Naive B cell (primary cell): ENCODE data around the gene SLC48A1. TPM values are rescaled to one million over a fixed set of nuclear protein-coding genes. Genes with fewer than 3 reads are reported as not detected.
A peak's percentile ranks its signal among the peaks of the same experiment; 100 is the strongest.
"Not testable (repeated sequence)": the region's sequence is repeated elsewhere in the genome, so short reads cannot be mapped to it uniquely, and the experiment has no call there.

ENCODE experiments used
- ATAC-seq, 2 donors: fragments of 150-1000 bp; cut with Tn5 transposase; 2 replicates each; pipeline ENCODE4 v1.10.0; 2021; ENCODE audit warnings: low read depth in 2 of 2, mild to moderate bottlenecking in 2 of 2, moderate library complexity in 2 of 2
- DNase-seq: peaks from one replicate; pipeline ENCODE4 v3.0.0; 2022
- H3K27ac Mint-ChIP-seq, 6 donors: one replicate each; pipeline ENCODE4 v1.8.0; 2020 to 2022; ENCODE audit warnings: mild to moderate bottlenecking in 6 of 6, mixed read lengths in 6 of 6, moderate library complexity in 5 of 6, inconsistent platforms in 2 of 6
- H3K27me3 Mint-ChIP-seq, 3 donors: one replicate each; pipeline ENCODE4 v1.8.0; 2021 to 2022; ENCODE audit warnings: mixed read lengths in 3 of 3, mild to moderate bottlenecking in 1 of 3
- H3K36me3 Mint-ChIP-seq, 2 donors: one replicate each; pipeline ENCODE4 v1.8.0; 2020 to 2022; ENCODE audit warnings: mixed read lengths in 2 of 2, inconsistent platforms in 1 of 2, mild to moderate bottlenecking in 1 of 2
- H3K4me1 Mint-ChIP-seq, 3 donors: one replicate each; pipeline ENCODE4 v1.8.0; 2020 to 2022; ENCODE audit warnings: mixed read lengths in 3 of 3, inconsistent platforms in 1 of 3, mild to moderate bottlenecking in 1 of 3, moderate library complexity in 1 of 3
- H3K4me3 Mint-ChIP-seq, 8 donors: one replicate each; pipeline ENCODE4 v1.8.0; 2020 to 2022; ENCODE audit warnings: mild to moderate bottlenecking in 8 of 8, mixed read lengths in 8 of 8, moderate library complexity in 8 of 8, inconsistent platforms in 2 of 8
- H3K9me3 Mint-ChIP-seq, 7 donors: one replicate each; pipeline ENCODE4 v1.8.0; 2020 to 2022; ENCODE audit warnings: mixed read lengths in 7 of 7, mild to moderate bottlenecking in 5 of 7, inconsistent platforms in 2 of 7, moderate library complexity in 1 of 7
- polyA plus RNA-seq, 6 donors: library from polyadenylated mRNA; unstranded; fragments of 300-500 nt; fragmentation: Illumina TruSeq; gene quantifications; one replicate each; pipeline ENCODE4 v1.2.3, GENCODE V29; 2021; ENCODE audit warnings: low read depth in 6 of 6

Gene SLC48A1
- polyA plus RNA-seq, 6 donors from 2014 or later, result 12.2 to 18.3 (median 13.9) TPM

DNA sequence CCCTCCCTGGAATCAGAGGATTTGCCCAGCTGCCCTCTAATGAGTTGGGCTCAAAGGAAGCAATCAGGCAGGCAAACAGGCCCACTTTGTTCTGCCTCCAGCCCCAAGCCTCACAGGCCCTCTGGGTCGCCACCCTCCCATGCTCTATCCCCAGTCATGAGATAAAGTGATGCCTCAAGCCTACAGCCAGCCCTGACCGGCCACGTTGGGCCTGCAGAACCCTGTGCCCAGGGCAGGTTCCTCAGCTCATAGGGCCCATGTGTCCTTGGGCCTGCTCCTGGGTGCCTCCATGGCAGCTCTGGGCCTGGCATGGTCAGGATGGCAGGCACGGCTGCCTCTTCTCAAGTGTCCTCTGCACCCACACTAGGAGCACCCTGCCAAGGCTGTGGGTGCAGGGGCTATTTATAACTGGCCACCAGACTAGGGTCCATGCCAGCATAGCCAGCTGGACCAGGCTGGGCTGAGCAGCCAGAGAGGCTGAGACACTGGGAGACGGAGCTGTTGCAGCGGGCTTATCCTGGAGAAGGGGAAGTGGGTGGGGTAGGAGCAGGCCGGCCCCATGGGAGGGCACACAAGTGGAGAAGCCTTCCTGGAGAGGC, 26.4 kb downstream of the SLC48A1 start:
- Mint-ChIP-seq H3K36me3 (peaks cover 0 to 8% of the 10 kb centered on the region in 2 donors), H3K4me3 (peak overlapping the region in 1 of 8 donors; percentile 30), H3K9me3 (no peaks in the 10 kb centered on the region), H3K4me1 (peaks cover 45 to 56% (median 55%) of the 10 kb centered on the region in 3 donors), H3K27me3 (no peaks in the 10 kb centered on the region), H3K27ac (no peak overlapping the region)
- no peak for ATAC-seq
- DNase-seq, result no peak

DNA sequence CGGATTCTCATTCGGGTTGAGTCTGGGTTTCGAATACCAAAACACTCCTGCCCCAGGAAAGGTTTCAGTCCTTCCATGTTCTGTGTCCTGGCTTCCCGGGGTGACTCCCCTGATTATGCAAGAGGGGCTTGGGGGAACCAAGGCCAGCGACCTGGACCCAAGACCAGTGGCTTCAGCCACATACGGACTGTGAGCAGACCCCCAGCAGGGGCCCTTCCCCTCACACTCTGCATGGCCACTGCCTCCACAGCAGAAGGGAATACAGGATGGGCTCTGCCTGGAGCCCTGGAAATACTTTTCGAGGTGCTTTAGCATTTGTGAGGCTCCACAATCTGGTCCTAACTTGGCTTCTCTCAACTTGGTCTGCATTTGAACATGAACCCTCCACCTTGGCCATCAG, 27.5 kb downstream of the SLC48A1 start:
- Mint-ChIP-seq H3K4me3 (no peak overlapping the region), H3K27ac (no peak overlapping the region), H3K27me3 (no peaks in the 10 kb centered on the region), H3K4me1 (peaks cover 53 to 67% (median 66%) of the 10 kb centered on the region in 3 donors), H3K9me3 (no peaks in the 10 kb centered on the region), H3K36me3 (peaks cover 0 to 8% of the 10 kb centered on the region in 2 donors)
- no peak for ATAC-seq
- DNase-seq, result no peak

DNA sequence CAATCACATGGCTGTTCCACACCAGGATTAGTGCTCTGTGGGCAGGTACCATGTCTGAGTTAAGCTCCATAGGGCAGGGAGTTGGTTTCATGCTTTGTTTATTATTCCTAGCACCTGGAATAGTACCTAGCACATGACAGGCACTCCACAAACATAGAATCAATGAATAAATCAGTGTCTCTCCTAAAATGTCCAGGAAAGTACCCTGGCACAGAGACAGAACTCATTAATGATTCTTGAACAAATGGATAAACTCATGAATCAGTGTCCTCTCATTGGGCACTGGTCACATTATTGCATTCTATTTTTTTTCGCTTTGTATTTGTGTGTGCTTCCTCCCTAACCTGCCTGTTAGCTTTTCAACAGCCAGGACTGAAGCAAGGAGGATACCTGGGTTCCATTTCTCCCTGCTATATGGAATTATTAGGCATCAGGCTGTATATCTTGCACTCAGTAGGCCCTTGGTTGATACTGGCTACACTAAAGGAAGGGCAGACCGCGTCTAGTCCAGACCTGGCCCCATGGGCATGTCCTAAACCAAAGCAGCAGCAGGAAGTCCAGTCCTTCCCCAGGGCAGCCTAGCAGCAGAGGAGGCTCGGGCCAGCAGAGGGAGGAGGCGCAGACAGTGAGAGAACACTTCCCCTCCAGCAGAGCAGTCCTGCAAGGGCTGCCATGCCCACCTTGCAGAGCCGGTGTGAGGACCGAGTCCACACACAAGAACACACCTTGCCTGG, 28.3 kb downstream of the SLC48A1 start:
- ATAC-seq, result peak; percentile 34 to 38
- DNase-seq, result no peak
- Mint-ChIP-seq H3K4me1 (peaks cover 54 to 74% (median 73%) of the 10 kb centered on the region in 3 donors), H3K27ac (peak overlapping the region in 5 of 6 donors; percentile 25 to 99 (median 59)), H3K4me3 (peak overlapping the region in 4 of 8 donors; percentile 30 to 63 (median 47)), H3K36me3 (peaks cover 0 to 8% of the 10 kb centered on the region in 2 donors), H3K27me3 (no peaks in the 10 kb centered on the region), H3K9me3 (no peaks in the 10 kb centered on the region)

DNA sequence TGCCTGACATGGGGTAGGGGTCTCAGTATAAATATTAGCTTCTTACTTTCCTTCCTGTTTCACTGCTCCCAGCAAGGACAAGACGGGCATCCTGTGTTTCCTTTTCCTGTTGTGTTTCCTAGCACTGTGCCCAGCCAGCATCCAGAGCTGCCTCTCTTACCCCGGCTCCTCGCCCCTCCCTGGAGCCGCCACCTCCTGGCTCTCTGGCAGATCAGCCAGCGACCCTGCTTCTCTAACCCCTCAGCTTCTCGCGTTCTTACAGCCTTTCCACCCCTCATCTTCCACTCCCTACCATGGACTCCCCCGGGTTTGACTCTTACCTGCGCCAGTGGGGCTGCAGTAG, 28.8 kb downstream of the SLC48A1 start:
- H3K36me3 Mint-ChIP-seq, result peaks cover 0 to 8% of the 10 kb centered on the region in 2 donors
- H3K27ac Mint-ChIP-seq, result peak overlapping the region in 3 of 6 donors; percentile 29 to 99 (median 56)
- peak overlapping the region in 5 of 8 donors; percentile 16 to 63 (median 41) for H3K4me3 Mint-ChIP-seq
- H3K4me1 Mint-ChIP-seq, result peaks cover 58 to 80% (median 79%) of the 10 kb centered on the region in 3 donors
- H3K9me3 Mint-ChIP-seq, result no peaks in the 10 kb centered on the region
- no peaks in the 10 kb centered on the region for H3K27me3 Mint-ChIP-seq
- ATAC-seq, result no peak
- no peak for DNase-seq

DNA sequence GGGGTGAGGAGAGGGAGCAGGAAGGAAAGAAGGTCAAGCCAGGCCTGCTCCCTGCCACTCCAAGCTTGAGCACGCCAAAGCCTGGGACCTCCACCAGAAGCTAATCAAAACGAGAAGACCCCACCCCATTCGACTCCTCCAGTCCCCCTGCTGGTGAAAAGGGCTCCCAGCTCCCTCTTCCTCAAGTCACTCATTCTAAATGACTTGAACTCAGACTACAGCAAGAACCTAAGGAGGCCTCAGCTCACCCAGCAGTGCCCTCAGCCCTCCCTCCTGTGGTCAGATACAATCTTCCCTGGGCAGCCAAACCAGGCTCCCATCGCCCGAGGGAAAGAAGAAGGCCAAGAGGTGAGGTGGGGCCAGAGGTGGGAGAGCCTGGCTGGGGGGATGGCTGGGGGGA, 29.3 kb downstream of the SLC48A1 start:
- ATAC-seq, result peak in 1 of 2 donors; percentile 32
- Mint-ChIP-seq H3K9me3 (no peaks in the 10 kb centered on the region), H3K27me3 (no peaks in the 10 kb centered on the region), H3K36me3 (peaks cover 0 to 6% of the 10 kb centered on the region in 2 donors), H3K4me3 (peak overlapping the region in 6 of 8 donors; percentile 15 to 81 (median 46)), H3K4me1 (peaks cover 60 to 84% (median 83%) of the 10 kb centered on the region in 3 donors), H3K27ac (peak overlapping the region in 4 of 6 donors; percentile 56 to 99 (median 78))
- no peak for DNase-seq

DNA sequence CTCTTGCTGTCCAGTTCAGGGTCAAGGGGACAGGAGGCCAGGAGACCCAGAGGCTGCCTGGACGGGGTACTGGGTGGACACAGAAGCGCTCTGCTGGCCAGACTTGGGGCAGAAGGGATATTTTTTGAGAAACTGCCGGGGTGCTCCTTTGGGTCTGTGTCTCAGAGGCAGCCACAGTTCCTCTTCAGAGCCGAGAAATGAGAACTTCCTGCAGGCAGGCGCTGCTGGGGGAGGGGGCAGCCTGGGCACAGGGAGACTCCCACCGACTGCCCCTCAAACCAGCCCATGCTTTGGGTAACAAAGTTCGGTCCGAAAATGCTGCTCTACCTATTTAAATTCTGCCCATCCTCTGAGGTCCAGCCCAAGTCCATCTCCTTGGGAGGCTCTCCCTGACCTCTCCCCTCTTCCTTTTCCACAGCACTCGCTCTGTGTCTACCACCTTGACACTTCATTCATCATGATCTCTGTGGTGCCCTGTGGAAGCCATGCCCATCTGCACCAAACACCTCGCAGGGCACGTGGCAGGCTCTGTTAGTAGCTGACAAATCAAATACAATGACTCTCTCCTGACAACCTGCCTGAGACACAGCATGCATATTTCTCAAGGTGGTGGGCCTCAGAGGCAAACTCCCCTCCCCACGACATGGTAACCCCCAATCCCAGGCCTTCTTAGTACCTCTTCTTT, 30.3 kb downstream of the SLC48A1 start:
- ATAC-seq (peak; percentile 12 to 22), DNase-seq (no peak)
- Mint-ChIP-seq H3K9me3 (no peaks in the 10 kb centered on the region), H3K36me3 (no peaks in the 10 kb centered on the region), H3K4me3 (peak overlapping the region in 7 of 8 donors; percentile 30 to 89 (median 66)), H3K4me1 (peaks cover 65 to 90% (median 87%) of the 10 kb centered on the region in 3 donors), H3K27ac (peak overlapping the region; percentile 55 to 99 (median 74)), H3K27me3 (no peaks in the 10 kb centered on the region)

DNA sequence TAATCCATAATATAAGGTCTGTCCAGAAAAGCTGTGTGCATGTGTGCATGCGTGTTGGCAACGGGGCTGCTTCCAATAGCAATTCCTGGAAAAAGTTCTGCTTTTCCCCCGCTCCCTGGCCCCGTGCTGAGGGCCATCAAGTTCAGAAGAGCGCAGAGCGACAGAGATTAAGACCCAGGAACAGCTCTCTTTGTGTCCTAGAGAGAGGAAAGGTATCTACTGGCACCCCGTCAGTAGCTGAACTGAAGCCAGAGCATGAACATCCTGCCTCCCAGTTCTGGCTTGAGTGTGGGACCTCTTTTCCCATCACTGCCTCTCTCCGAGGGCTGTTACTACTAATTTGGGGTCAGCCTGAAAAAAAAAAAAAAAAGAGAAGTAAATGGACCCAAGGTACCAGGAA, 31.1 kb downstream of the SLC48A1 start:
- no peaks in the 10 kb centered on the region for H3K27me3 Mint-ChIP-seq
- H3K4me3 Mint-ChIP-seq, result peak overlapping the region in 6 of 8 donors; percentile 25 to 60 (median 37)
- ATAC-seq (no peak), DNase-seq (no peak)
- H3K9me3 Mint-ChIP-seq, result no peaks in the 10 kb centered on the region
- peak overlapping the region in 5 of 6 donors; percentile 18 to 99 (median 70) for H3K27ac Mint-ChIP-seq
- peaks cover 74 to 96% (median 95%) of the 10 kb centered on the region in 3 donors for H3K4me1 Mint-ChIP-seq
- no peaks in the 10 kb centered on the region for H3K36me3 Mint-ChIP-seq

DNA sequence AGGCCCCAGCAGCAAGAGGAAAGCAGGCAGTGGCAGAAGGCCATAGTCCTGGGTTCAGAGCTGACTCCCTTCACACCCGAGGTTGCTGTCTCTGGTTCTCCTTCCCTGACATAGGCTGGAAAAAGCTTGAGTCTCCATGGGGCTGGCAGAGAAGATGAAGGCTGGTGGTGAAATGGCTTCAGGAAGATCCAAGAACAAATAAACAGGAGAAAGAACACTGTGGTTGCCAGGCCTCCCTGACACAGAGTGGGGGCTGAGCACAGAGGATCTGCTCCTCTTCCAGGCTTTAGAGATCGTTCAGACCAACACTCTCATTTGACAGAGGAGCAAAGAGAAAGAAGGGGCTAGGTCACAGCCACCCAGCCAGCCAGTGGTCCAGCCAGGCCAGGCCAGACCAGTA, 32.4 kb downstream of the SLC48A1 start:
- DNase-seq, result no peak
- H3K4me3 Mint-ChIP-seq, result peak overlapping the region in 2 of 8 donors; percentile 6 to 15

DNA sequence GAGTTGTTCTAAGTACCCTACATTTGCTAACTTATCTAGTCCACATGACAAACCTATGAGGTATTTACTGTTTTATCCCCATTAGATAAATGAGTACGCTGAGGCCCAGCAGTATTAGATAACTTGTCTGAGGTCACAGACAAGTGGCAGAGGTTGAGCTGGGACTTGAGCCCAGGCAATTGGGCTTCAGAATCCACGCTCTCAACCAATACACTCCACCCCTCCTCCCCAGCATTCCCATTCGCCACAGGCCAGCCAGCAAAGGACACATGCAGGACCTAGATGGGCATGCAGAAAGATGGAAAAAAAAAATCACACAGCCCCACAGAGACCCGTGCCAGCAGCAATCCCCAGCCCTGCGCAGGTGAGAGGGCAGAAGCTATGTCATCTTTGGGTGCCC, 34.3 kb downstream of the SLC48A1 start:
- Mint-ChIP-seq H3K27ac (peak overlapping the region; percentile 96 to 99 (median 98)), H3K9me3 (no peaks in the 10 kb centered on the region), H3K36me3 (no peaks in the 10 kb centered on the region), H3K4me1 (peaks cover 75 to 99% (median 98%) of the 10 kb centered on the region in 3 donors), H3K4me3 (peak overlapping the region in 6 of 8 donors; percentile 76 to 90 (median 84)), H3K27me3 (no peaks in the 10 kb centered on the region)
- ATAC-seq, result no peak
- DNase-seq, result no peak

More for the DNA sequence above, 32.4 kb downstream of the SLC48A1 start:
- ATAC-seq, result no peak
- Mint-ChIP-seq H3K27me3 (no peaks in the 10 kb centered on the region), H3K36me3 (no peaks in the 10 kb centered on the region), H3K4me1 (peaks cover 75 to 96% (median 95%) of the 10 kb centered on the region in 3 donors), H3K27ac (peak overlapping the region; percentile 64 to 99 (median 82)), H3K9me3 (no peaks in the 10 kb centered on the region)

DNA sequence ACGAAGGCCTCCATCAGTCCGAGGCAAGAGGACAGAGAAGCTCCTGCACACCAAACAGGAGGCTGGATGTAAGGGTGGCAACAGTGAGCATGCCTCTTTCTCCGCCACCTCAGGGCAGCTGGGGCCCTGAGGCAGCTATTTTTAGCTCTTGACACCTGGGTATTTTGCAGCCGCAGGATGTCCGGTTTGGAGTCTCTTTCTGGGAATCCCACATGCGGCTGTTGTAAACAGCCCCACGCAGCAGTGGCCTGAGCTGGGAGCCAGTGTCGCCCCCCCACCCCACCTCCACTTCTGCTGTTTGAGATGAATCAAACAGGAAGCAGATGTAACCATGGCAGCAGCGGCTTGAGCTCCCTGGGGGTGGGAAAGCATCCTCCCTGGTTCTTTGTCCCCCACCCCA, 35.0 kb downstream of the SLC48A1 start:
- Mint-ChIP-seq H3K36me3 (no peaks in the 10 kb centered on the region), H3K9me3 (no peaks in the 10 kb centered on the region), H3K27ac (peak overlapping the region; percentile 96 to 99 (median 98)), H3K27me3 (no peaks in the 10 kb centered on the region), H3K4me1 (peaks cover 68 to 99% (median 94%) of the 10 kb centered on the region in 3 donors), H3K4me3 (peak overlapping the region; percentile 75 to 90 (median 84))
- peak; percentile 57 to 60 for ATAC-seq
- DNase-seq, result peak; percentile 74

DNA sequence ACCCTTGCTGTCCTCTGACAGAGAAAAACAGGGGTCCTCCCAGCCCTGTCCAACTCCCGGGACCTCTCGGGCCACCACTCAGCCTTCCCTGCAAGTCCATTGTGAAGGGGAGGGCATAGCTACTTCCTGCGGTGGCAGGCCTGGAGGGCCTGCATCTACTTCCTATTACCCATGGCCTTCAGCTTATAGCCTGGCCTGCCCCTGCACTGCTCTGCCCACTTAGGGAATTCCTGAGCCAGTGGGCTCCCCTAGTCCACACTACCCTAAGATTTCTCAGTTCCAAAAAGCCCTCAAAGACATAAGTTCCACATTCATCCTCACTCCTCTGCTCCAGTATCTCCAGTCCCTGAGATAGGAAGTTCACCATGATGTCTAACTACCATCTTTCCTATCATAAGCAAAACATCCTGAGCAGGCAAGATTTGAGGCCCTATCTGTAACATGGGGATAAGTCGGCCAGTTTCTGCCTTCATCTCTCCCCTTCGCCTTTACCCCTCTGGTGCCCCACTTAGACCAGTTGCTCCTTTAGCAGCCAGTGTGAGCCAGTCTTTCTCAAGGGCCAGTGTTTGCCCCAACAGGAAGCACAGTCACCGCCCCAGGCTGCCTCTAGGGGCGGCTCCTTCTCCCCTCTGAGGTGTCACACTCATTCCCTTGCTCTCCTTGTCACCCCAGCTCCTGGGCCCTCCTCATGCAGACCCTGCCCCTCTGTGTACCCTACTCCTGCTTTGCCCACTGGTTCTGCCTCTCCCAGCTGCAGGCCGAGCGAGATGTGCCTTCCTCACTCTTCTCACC, 35.7 kb downstream of the SLC48A1 start:
- no peak for ATAC-seq
- Mint-ChIP-seq H3K4me3 (peak overlapping the region; percentile 75 to 90 (median 84)), H3K27me3 (no peaks in the 10 kb centered on the region), H3K27ac (peak overlapping the region; percentile 96 to 99 (median 98)), H3K9me3 (no peaks in the 10 kb centered on the region), H3K4me1 (peaks cover 68 to 99% (median 94%) of the 10 kb centered on the region in 3 donors), H3K36me3 (no peaks in the 10 kb centered on the region)
- DNase-seq, result no peak

DNA sequence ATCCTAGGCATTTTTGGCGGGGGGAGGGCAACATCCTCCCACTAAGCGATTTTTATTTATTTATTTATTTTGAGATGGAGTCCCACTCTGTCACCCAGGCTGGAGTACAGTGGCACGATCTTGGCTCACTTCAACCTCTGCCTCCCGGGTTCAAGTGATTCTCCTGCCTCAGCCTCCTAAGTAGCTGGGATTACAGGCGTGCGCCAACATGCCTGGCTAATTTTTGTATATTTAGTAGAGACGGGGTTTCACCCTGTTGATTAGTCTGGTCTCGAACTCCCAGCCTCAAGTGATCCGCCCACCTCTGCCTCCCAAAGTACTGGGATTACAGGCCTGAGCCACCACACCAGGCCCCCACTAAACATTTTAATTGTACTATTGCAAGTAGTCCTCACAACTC, 36.5 kb downstream of the SLC48A1 start:
- H3K36me3 Mint-ChIP-seq, H3K27me3 Mint-ChIP-seq, DNase-seq, H3K9me3 Mint-ChIP-seq, ATAC-seq: not testable (repeated sequence)
- H3K4me1 Mint-ChIP-seq, result peaks cover 71 to 99% (median 94%) of the 10 kb centered on the region in 3 donors
- peak overlapping the region; percentile 38 to 99 (median 89) for H3K27ac Mint-ChIP-seq
- peak overlapping the region in 6 of 8 donors; percentile 22 to 96 (median 89) for H3K4me3 Mint-ChIP-seq

DNA sequence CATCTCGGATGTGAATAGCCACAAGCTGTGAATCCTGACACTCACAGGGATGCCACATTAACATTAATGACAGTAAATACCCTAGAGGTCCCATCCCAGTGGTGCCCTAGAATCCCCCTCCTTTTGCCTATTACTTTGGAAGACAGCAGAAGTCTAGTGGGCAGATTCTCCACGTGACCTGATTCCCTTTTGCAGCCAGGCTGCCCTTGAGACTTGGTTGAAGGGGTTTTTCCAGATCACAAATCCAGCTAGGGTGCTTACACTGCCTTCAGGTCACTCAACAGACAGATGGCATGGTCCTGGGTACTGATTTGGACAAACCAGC, 38.0 kb downstream of the SLC48A1 start:
- no peak for ATAC-seq
- H3K27me3 Mint-ChIP-seq, result no peaks in the 10 kb centered on the region
- no peaks in the 10 kb centered on the region for H3K9me3 Mint-ChIP-seq
- H3K4me1 Mint-ChIP-seq, result peaks cover 70 to 99% (median 94%) of the 10 kb centered on the region in 3 donors
- peak overlapping the region; percentile 82 to 96 (median 90) for H3K4me3 Mint-ChIP-seq
- H3K36me3 Mint-ChIP-seq, result no peaks in the 10 kb centered on the region
- peak overlapping the region; percentile 96 to 99 (median 99) for H3K27ac Mint-ChIP-seq
- DNase-seq, result no peak
